Astrocyte (in vitro differentiated cells and primary cell): Measurements from ENCODE around the gene TMEM175. TPM values are rescaled to one million over a fixed set of nuclear protein-coding genes. Genes with fewer than 3 reads are reported as not detected.

ENCODE experiments used
- DNase-seq: peaks from one replicate; pipeline ENCODE4 v3.0.0-alpha.2; 2010; ENCODE audit warnings: low read depth
- FAIRE-seq: peaks from 2 replicates; lab custom pipeline; 2011; peaks lifted over from hg19 to GRCh38; lab: Jason Lieb, UNC
- H2AFZ ChIP-seq: 2 replicates; pipeline ENCODE4 v1.6.0; 2012; ENCODE audit warnings: low read depth, low read length, inconsistent platforms
- H3K27ac ChIP-seq: 2 replicates; pipeline ENCODE4 v1.5.1; 2011; ENCODE audit warnings: low read depth, low read length, inconsistent platforms
- H3K27me3 ChIP-seq: 2 replicates; pipeline ENCODE4 v1.6.0; 2011; ENCODE audit warnings: low read length, inconsistent platforms; ENCODE audit not compliant: insufficient read depth
- H3K36me3 ChIP-seq: 2 replicates; pipeline ENCODE4 v1.5.1; 2011; ENCODE audit warnings: low read length, inconsistent platforms; ENCODE audit not compliant: insufficient read depth
- H3K4me1 ChIP-seq: 2 replicates; pipeline ENCODE4 v1.5.1; 2011; ENCODE audit warnings: low read length, inconsistent platforms; ENCODE audit not compliant: insufficient read depth
- H3K4me2 ChIP-seq: 2 replicates; pipeline ENCODE4 v1.6.0; 2012; ENCODE audit warnings: low read length, inconsistent platforms
- H3K4me3 ChIP-seq: 2 replicates; pipeline ENCODE4 v1.5.1; 2011; ENCODE audit warnings: low read depth, mild to moderate bottlenecking, low read length, inconsistent platforms; ENCODE audit not compliant: insufficient read depth
- H3K79me2 ChIP-seq: 2 replicates; pipeline ENCODE4 v1.6.0; 2012; ENCODE audit warnings: mild to moderate bottlenecking, low read length, inconsistent platforms; ENCODE audit not compliant: insufficient read depth
- H3K9ac ChIP-seq: 2 replicates; pipeline ENCODE4 v1.6.0; 2012; ENCODE audit warnings: mild to moderate bottlenecking, low read length, inconsistent platforms
- H3K9me3 ChIP-seq: 2 replicates; pipeline ENCODE4 v1.5.1; 2012; ENCODE audit warnings: low read depth, mild to moderate bottlenecking, low read length, inconsistent platforms; ENCODE audit not compliant: insufficient read depth
- H4K20me1 ChIP-seq: 2 replicates; pipeline ENCODE4 v1.6.0; 2012; ENCODE audit warnings: low read length, inconsistent platforms; ENCODE audit not compliant: insufficient read depth
- H3K27ac Mint-ChIP-seq: one replicate; pipeline ENCODE4 v1.8.0; 2021; ENCODE audit warnings: mild to moderate bottlenecking, mixed read lengths; ENCODE audit not compliant: unreplicated experiment
- H3K27me3 Mint-ChIP-seq: one replicate; pipeline ENCODE4 v1.8.0; 2021; ENCODE audit warnings: low read depth, mixed read lengths; ENCODE audit not compliant: unreplicated experiment
- H3K36me3 Mint-ChIP-seq: one replicate; pipeline ENCODE4 v1.8.0; 2021; ENCODE audit warnings: low read depth, mixed read lengths; ENCODE audit not compliant: unreplicated experiment
- H3K4me1 Mint-ChIP-seq: one replicate; pipeline ENCODE4 v1.8.0; 2021; ENCODE audit warnings: low read depth, mixed read lengths; ENCODE audit not compliant: unreplicated experiment
- H3K4me3 Mint-ChIP-seq: one replicate; pipeline ENCODE4 v1.8.0; 2021; ENCODE audit warnings: mild to moderate bottlenecking, moderate library complexity, mixed read lengths; ENCODE audit not compliant: unreplicated experiment
- H3K9me3 Mint-ChIP-seq: one replicate; pipeline ENCODE4 v1.8.0; 2021; ENCODE audit warnings: mild to moderate bottlenecking, mixed read lengths; ENCODE audit not compliant: unreplicated experiment
- EZH2 ChIP-seq: IDR thresholded peaks from 2 replicates; pipeline ENCODE4 v1.6.1; 2012; ENCODE audit warnings: mild to moderate bottlenecking, low read length, inconsistent platforms; ENCODE audit not compliant: insufficient read depth
- total RNA-seq: library from RNA; stranded (reverse); gene quantifications from 2 replicates; pipeline ENCODE4 v1.2.1, GENCODE V29; 2021
- TF ChIP-seq, protein P1 (sequence below): IDR thresholded peaks from 2 replicates; pipeline ENCODE4 v1.5.1; 2011; ENCODE audit warnings: low read depth, mild to moderate bottlenecking, inconsistent platforms, low read length, moderate library complexity; ENCODE audit not compliant: insufficient read depth

Gene TMEM175
- total RNA-seq, 1 donor from 2014 or later, result 22.1 TPM

DNA sequence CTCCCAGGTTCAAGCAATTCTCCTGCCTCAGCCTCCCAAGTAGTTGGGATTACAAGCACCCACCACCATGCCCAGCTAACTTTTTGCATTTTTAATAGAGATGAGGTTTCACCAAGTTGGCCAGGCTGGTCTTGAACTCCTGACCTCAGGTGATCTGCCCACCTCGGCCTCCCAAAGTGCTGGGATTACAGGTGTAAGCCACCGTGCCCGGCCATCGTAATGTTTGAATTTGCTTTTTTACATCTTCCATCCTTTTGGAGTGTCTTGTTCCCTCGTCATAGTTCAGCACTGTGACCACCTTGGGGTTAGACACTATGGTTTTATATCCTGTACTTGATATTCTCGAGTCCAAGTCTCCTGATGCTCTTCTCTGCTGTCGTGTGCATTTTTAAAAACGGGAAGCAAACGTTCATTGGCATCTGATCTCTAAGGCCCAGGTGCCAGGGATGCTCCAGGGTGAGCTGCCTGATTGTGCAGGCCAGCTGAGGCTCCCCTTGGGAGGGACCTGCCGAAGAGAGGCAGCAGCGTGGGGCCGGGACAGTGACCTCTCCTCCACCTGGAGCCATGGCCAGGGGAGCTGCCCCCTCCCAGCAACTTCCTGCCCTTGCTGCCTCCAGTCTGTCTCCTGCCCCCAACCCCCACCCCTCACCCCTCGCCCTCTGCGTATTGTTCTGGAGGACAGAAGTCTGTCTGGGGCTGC lies 24.4 kb downstream of the TMEM175 start:
- no peaks in the 10 kb centered on the region for H3K9me3 Mint-ChIP-seq
- TF ChIP-seq, protein P1, sequence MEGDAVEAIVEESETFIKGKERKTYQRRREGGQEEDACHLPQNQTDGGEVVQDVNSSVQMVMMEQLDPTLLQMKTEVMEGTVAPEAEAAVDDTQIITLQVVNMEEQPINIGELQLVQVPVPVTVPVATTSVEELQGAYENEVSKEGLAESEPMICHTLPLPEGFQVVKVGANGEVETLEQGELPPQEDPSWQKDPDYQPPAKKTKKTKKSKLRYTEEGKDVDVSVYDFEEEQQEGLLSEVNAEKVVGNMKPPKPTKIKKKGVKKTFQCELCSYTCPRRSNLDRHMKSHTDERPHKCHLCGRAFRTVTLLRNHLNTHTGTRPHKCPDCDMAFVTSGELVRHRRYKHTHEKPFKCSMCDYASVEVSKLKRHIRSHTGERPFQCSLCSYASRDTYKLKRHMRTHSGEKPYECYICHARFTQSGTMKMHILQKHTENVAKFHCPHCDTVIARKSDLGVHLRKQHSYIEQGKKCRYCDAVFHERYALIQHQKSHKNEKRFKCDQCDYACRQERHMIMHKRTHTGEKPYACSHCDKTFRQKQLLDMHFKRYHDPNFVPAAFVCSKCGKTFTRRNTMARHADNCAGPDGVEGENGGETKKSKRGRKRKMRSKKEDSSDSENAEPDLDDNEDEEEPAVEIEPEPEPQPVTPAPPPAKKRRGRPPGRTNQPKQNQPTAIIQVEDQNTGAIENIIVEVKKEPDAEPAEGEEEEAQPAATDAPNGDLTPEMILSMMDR, result no peak
- TF ChIP-seq EZH2, result no peak

DNA sequence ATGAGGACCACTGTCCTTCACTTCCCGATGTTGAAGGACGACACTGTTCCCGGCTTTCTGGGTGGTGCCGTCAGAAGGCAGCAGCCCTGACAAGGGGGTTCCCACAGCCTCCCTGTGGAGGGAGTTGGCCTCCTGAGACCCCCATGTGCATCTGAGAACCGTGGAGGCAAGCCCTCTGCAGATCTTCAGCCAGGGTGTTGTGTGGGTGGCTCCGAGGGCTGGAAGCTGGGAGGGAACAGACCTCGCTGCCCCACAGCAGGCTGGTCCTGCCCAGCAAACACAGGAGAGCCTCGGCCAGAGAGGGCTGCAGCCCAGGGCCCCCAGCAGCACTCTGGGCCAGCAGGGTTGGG lies 24.9 kb downstream of the TMEM175 start:
- H3K9me3 Mint-ChIP-seq, result no peaks in the 10 kb centered on the region
- no peak overlapping the region for H2AFZ ChIP-seq
- H3K4me3 Mint-ChIP-seq, result no peak overlapping the region

More for the DNA sequence above, 24.4 kb downstream of the TMEM175 start:
- no peaks in the 10 kb centered on the region for H3K36me3 ChIP-seq
- H3K27ac Mint-ChIP-seq, result no peak overlapping the region
- H3K4me2 ChIP-seq, result no peak overlapping the region
- no peaks in the 10 kb centered on the region for H3K9me3 ChIP-seq
- H3K27me3 ChIP-seq, result no peaks in the 10 kb centered on the region
- H2AFZ ChIP-seq, result no peak overlapping the region
- no peak overlapping the region for H3K4me3 ChIP-seq
- DNase-seq (no peak), FAIRE-seq (no peak)
- H3K36me3 Mint-ChIP-seq, result peaks cover 9% of the 10 kb centered on the region
- H4K20me1 ChIP-seq, result no peaks in the 10 kb centered on the region
- H3K4me1 Mint-ChIP-seq, result no peaks in the 10 kb centered on the region
- H3K4me1 ChIP-seq, result no peaks in the 10 kb centered on the region
- no peak overlapping the region for H3K4me3 Mint-ChIP-seq
- H3K9ac ChIP-seq, result no peak overlapping the region
- no peak overlapping the region for H3K27ac ChIP-seq
- no peaks in the 10 kb centered on the region for H3K79me2 ChIP-seq
- H3K27me3 Mint-ChIP-seq, result peaks cover 1% of the 10 kb centered on the region

More for the DNA sequence above, 24.9 kb downstream of the TMEM175 start:
- Mint-ChIP-seq H3K36me3 (peaks cover 9% of the 10 kb centered on the region), H3K4me1 (no peaks in the 10 kb centered on the region), H3K27ac (no peak overlapping the region), H3K27me3 (peaks cover 1% of the 10 kb centered on the region)
- TF ChIP-seq, protein P1, result no peak
- no peak for TF ChIP-seq EZH2
- Histone ChIP-seq H4K20me1 (no peaks in the 10 kb centered on the region), H3K4me3 (no peak overlapping the region), H3K4me1 (no peaks in the 10 kb centered on the region), H3K9ac (no peak overlapping the region), H3K27me3 (no peaks in the 10 kb centered on the region), H3K36me3 (no peaks in the 10 kb centered on the region), H3K9me3 (no peaks in the 10 kb centered on the region), H3K4me2 (no peak overlapping the region), H3K79me2 (no peaks in the 10 kb centered on the region), H3K27ac (no peak overlapping the region)
- DNase-seq (no peak), FAIRE-seq (no peak)
